ENCODE results near the gene RRAD.
"Not testable (repeated sequence)": the region's sequence is repeated elsewhere in the genome, so short reads cannot be mapped to it uniquely, and the experiment has no call there.

The RRAD gene

GRCh38 chr16:66950971-66951790, 25.8 kb upstream of the RRAD start:
- DNase-seq, result no peak

- no peak for DNase-seq
These were observed 25.1 kb upstream of the RRAD start for GRCh38 chr16:66950437-66950836.

GRCh38 chr16:66949472-66949871, 24.1 kb upstream of the RRAD start:
- DNase-seq, result no peak

DNA sequence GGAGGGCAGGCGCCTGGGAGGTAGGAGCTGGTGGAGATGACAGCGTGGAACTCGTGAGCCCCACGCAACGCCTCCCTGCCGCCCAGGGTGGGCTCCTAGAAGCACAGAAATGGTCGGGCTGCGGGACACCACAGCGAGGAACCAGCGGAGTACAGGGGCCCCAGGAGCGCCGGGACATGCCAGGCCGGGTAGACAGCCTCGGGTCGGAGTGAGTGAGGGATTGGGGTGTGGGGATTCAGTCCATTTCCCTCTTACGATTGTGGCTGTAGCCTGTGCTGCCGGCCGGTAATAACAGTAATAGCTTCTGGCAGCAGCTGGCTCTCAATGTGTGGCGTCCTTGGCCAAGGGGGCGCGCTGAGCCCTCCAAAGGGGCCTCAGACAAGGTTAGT, 23.5 kb upstream of the RRAD start:
- no peak for DNase-seq

GRCh38 chr16:66948134-66948836, 22.9 kb upstream of the RRAD start:
- DNase-seq, result no peak

DNA sequence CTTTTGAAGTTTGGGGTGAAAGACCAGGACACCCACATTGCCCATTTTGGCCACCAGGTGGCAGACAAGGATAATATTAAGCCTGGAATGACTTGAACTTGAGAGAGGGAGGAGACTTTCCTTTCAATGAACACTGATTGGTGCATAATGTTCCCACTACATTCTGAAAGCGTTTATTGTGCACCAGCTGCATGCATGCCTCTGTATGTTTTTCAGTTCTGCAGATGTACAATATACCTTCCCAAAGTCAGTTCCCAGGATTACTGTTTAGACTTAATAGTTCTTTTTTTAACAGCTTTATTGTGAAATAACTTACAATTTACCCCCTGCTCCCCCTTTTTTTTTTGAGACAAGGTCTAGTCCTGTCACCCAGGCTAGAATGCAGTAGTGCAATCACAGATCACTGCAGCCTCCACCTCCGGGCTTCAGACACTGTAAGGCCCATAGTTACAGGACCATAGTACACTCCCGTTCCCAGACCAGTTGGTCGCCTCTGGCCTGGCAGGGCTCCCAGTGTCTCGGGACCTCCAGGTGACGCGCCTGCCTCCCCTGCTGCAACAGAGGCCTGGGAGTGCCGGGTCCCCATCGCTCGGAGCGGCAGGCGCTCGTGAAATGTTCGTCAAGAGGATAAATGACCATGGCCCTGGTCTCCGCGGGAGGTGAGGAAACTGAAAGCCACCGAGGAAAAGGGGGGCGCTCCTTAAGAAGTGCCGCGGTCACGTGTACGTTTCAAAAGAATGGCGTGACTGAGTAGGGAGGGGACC, 22.1 kb upstream of the RRAD start:
- DNase-seq, result peak; percentile 79

- no peak for DNase-seq
These were observed 21.6 kb upstream of the RRAD start for GRCh38 chr16:66946974-66947301.

- no peak for DNase-seq
These were observed 21.2 kb upstream of the RRAD start for GRCh38 chr16:66946541-66946940.

DNA sequence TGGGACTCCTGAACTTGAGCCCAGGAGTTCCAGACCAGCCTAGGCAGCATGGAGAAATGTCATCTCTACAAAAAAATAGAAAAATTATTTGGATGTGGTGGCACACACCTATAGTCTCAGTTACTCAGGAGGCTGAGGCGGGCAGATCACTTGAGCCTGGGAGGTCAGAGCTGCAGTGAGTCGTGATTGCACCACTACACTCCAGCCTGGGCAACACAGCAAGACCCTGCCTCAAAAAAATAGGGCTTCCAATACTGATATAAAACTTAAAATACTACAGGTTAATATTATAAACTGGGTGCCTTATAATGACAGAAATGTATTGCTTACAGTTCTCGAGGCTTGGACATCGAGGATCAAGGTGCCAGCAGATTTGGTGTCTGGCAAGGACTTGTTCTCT, 20.6 kb upstream of the RRAD start:
- DNase-seq, result no peak

DNA sequence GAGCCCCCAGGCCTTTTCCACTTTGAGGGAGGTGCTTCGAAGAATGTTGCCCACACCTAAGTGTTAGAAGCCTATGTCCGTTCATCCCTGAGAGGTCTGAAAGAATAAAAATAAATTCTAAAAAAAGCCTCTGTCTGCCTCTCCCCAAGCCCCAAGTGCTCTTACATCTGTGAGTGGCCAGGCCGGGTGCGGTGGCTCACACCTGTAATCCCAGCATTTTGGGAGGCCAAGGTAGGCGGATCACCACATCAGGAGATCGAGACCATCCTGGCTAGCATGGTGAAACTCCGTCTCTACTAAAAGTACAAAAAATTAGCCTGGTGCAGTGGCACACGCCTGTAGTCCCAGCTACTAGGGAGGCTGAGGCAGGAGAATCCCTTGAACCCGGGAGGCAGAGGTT, 19.6 kb upstream of the RRAD start:
- DNase-seq, result not testable (repeated sequence)

- DNase-seq, result no peak
These were observed 18.7 kb upstream of the RRAD start for GRCh38 chr16:66944054-66944441.

DNA sequence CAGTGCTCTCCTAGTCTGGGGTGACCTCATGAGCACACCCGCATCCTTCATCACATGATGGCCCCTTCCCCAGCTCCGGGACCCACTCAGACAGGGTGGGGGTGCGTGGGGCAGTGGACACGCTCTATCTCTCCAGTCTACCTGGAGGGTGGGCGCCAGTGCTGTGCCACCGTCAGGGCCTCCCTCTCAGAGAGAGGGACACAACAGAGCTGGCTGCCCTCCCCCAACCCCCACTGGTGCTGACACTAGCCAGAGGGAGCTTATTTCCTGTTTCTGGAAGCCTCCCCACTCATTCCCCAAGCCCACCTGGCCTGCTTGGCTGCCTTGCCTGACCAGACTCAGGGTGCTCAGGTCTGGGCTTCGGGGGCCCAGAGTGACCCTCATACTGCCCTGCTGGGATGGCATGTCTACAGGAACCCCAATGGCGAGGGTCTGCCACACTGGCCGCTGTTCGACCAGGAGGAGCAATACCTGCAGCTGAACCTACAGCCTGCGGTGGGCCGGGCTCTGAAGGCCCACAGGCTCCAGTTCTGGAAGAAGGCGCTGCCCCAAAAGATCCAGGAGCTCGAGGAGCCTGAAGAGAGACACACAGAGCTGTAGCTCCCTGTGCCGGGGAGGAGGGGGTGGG, 18.2 kb upstream of the RRAD start:
- no peak for DNase-seq

- no peak for DNase-seq
These were observed 17.6 kb upstream of the RRAD start for GRCh38 chr16:66942981-66943380.

DNA sequence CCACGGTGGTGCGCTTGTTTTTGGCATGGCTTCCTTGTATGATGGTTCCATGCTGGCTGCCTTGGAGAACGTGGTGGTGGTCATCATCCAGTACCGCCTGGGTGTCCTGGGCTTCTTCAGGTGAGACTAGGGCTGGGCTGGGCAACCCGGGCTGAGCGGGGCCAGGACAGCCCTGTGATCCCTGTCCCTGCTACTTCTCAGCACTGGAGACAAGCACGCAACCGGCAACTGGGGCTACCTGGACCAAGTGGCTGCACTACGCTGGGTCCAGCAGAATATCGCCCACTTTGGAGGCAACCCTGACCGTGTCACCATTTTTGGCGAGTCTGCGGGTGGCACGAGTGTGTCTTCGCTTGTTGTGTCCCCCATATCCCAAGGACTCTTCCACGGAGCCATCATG, 14.9 kb upstream of the RRAD start:
- DNase-seq, result no peak

DNA sequence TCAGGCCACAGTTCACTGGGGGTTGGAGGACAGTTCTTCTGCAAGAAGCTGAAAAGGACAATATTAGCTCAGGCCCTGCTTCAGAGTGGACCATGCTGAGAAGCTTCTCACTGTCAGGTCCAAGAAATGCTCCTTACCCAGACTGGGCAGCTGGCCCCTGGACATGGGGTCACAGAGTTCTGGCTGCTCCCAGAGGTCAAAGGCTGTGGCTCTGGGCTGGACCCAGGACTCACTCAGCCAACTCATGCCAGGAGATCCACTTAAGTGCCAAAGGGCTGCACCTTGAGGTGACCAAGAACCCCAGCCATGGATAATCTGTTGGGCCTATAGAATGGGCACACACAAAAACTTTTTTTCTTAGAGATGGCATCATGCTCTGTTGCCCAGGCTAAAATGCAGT, 14.0 kb upstream of the RRAD start:
- no peak for DNase-seq

GRCh38 chr16:66937725-66938337, 12.5 kb upstream of the RRAD start:
- no peak for DNase-seq

- DNase-seq, result no peak
These were observed 11.7 kb upstream of the RRAD start for GRCh38 chr16:66936889-66937554.

DNA sequence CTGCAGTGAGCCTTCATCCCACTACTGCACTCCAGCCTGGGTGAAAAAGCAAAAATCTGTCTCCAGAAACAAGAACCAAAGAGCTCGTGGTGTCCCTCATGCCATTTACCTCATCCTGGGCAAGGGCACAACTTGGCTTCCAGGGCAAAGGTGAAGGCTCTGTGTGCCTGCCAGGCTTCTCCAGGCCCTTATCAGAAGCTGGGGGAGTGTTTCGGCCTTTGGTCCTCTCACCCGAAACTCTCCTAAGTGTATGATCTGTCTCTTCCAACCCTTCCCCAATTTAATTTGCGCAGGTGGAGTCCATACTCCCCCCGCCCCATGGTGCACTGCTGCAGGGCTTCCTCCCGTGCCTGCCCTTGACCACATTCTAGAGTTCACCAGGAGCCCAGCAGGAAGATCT, 11.1 kb upstream of the RRAD start:
- DNase-seq, result no peak

GRCh38 chr16:66935314-66936011, 10.1 kb upstream of the RRAD start, which contains the start of gene CES2:
Gene CES2, plus strand, starts transcription at chr16:66935516. Its CDS starts 120 bp downstream, at chr16:66935636.
- no peak for DNase-seq

GRCh38 chr16:66934839-66935313, 9.5 kb upstream of the RRAD start:
- DNase-seq, result not testable (repeated sequence)
